ENCODE measurements around the gene IER5.

- TF ChIP-seq, protein P1, sequence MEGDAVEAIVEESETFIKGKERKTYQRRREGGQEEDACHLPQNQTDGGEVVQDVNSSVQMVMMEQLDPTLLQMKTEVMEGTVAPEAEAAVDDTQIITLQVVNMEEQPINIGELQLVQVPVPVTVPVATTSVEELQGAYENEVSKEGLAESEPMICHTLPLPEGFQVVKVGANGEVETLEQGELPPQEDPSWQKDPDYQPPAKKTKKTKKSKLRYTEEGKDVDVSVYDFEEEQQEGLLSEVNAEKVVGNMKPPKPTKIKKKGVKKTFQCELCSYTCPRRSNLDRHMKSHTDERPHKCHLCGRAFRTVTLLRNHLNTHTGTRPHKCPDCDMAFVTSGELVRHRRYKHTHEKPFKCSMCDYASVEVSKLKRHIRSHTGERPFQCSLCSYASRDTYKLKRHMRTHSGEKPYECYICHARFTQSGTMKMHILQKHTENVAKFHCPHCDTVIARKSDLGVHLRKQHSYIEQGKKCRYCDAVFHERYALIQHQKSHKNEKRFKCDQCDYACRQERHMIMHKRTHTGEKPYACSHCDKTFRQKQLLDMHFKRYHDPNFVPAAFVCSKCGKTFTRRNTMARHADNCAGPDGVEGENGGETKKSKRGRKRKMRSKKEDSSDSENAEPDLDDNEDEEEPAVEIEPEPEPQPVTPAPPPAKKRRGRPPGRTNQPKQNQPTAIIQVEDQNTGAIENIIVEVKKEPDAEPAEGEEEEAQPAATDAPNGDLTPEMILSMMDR (IDR thresholded peaks at IDR 0.05; ENCODE audit: insufficient read depth, low read length) = no peak
- no peak for TF ChIP-seq POLR2AphosphoS5 (IDR thresholded peaks at IDR 0.05; ENCODE audit: low read depth)
- TF ChIP-seq, protein P2, sequence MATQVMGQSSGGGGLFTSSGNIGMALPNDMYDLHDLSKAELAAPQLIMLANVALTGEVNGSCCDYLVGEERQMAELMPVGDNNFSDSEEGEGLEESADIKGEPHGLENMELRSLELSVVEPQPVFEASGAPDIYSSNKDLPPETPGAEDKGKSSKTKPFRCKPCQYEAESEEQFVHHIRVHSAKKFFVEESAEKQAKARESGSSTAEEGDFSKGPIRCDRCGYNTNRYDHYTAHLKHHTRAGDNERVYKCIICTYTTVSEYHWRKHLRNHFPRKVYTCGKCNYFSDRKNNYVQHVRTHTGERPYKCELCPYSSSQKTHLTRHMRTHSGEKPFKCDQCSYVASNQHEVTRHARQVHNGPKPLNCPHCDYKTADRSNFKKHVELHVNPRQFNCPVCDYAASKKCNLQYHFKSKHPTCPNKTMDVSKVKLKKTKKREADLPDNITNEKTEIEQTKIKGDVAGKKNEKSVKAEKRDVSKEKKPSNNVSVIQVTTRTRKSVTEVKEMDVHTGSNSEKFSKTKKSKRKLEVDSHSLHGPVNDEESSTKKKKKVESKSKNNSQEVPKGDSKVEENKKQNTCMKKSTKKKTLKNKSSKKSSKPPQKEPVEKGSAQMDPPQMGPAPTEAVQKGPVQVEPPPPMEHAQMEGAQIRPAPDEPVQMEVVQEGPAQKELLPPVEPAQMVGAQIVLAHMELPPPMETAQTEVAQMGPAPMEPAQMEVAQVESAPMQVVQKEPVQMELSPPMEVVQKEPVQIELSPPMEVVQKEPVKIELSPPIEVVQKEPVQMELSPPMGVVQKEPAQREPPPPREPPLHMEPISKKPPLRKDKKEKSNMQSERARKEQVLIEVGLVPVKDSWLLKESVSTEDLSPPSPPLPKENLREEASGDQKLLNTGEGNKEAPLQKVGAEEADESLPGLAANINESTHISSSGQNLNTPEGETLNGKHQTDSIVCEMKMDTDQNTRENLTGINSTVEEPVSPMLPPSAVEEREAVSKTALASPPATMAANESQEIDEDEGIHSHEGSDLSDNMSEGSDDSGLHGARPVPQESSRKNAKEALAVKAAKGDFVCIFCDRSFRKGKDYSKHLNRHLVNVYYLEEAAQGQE (IDR thresholded peaks at IDR 0.05; ENCODE audit: insufficient replicate concordance, low read depth) = no peak
- no peak for TF ChIP-seq SPI1 (IDR thresholded peaks at IDR 0.05; ENCODE audit: borderline replicate concordance, low read depth)
- TF ChIP-seq GABPA (IDR thresholded peaks at IDR 0.05; ENCODE audit: low read depth) = no peak
These were observed 45.5 kb downstream of the IER5 start for GRCh38 chr1:181133969-181134418.

Measured in HL-60 (cell line).